Activated T-cell treated with anti-CD3 and anti-CD28 coated beads, Interleukin-2, amount 50 U/mL, for 4 hours (primary cell): ENCODE data around the gene SYNE3. TPM values are rescaled to one million over a fixed set of nuclear protein-coding genes. Genes with fewer than 3 reads are reported as not detected.
A peak's percentile ranks its signal among the peaks of the same experiment; 100 is the strongest.
"Not testable (repeated sequence)": the region's sequence is repeated elsewhere in the genome, so short reads cannot be mapped to it uniquely, and the experiment has no call there.

Experiments used
- ATAC-seq, 2 donors: fragments of 200-7000 bp; cut with Tn5 transposase; one replicate each; pipeline ENCODE4 v1.10.0; 2021
- DNase-seq: peaks from one replicate; pipeline ENCODE4 v3.0.0-alpha.2; 2020
- H3K27me3 Mint-ChIP-seq: one replicate; pipeline ENCODE4 v1.8.0; 2021; ENCODE audit warnings: low read depth, mixed read lengths
- H3K36me3 Mint-ChIP-seq: one replicate; pipeline ENCODE4 v1.8.0; 2022; ENCODE audit warnings: mixed read lengths; ENCODE audit not compliant: insufficient read depth
- H3K4me1 Mint-ChIP-seq: one replicate; pipeline ENCODE4 v1.8.0; 2021; ENCODE audit warnings: low read depth, mixed read lengths
- H3K4me3 Mint-ChIP-seq: one replicate; pipeline ENCODE4 v1.8.0; 2021; ENCODE audit warnings: mild to moderate bottlenecking, moderate library complexity, mixed read lengths
- H3K9me3 Mint-ChIP-seq: one replicate; pipeline ENCODE4 v1.8.0; 2021; ENCODE audit warnings: mixed read lengths
- total RNA-seq, 3 donors: library from RNA; stranded (reverse); gene quantifications; one replicate each; pipeline ENCODE4 v1.2.1, GENCODE V29; 2021

The SYNE3 gene
- total RNA-seq, 3 donors from 2014 or later, result 11.5 to 15.0 (median 12.9) TPM

DNA sequence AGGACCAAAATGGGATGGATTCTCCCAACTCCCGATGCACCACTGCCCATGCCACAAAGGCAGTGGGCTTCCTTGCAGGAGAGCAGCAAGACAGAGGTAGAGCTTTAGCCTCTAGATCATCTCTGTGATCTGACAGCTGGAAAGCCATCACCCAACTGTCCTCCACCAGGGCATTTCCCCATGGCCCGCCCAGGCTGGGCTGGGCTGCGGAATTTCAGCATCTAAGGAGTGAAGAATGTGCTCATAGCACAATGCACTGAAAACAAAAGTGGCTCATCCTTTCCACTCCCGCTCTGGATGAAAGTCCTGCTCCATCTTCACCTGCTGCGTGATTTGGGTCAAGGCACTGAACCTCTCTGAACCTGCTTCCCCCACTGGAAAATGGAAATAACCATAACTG, 5.6 kb downstream of the SYNE3 start:
- Mint-ChIP-seq H3K9me3 (no peaks in the 10 kb centered on the region), H3K4me3 (no peak overlapping the region), H3K4me1 (peaks cover 73% of the 10 kb centered on the region), H3K27me3 (no peaks in the 10 kb centered on the region), H3K36me3 (peaks cover 18% of the 10 kb centered on the region)
- ATAC-seq (no peak), DNase-seq (no peak)

- not testable (repeated sequence) for ATAC-seq, DNase-seq
Measured at GRCh38 chr14:95510344-95510743, 6.1 kb downstream of the SYNE3 start.

GRCh38 chr14:95509495-95509894, 7.0 kb downstream of the SYNE3 start:
- Mint-ChIP-seq H3K4me1 (peaks cover 68% of the 10 kb centered on the region), H3K36me3 (peaks cover 18% of the 10 kb centered on the region), H3K27me3 (no peaks in the 10 kb centered on the region), H3K4me3 (no peak overlapping the region), H3K9me3 (no peaks in the 10 kb centered on the region)
- no peak for DNase-seq
- no peak for ATAC-seq

More at GRCh38 chr14:95510344-95510743, 6.1 kb downstream of the SYNE3 start:
- not testable (repeated sequence) for H3K4me3 Mint-ChIP-seq, H3K27me3 Mint-ChIP-seq, H3K9me3 Mint-ChIP-seq
- peaks cover 70% of the 10 kb centered on the region for H3K4me1 Mint-ChIP-seq
- peaks cover 18% of the 10 kb centered on the region for H3K36me3 Mint-ChIP-seq

GRCh38 chr14:95508377-95508776, 8.1 kb downstream of the SYNE3 start:
- Mint-ChIP-seq H3K9me3 (no peaks in the 10 kb centered on the region), H3K4me1 (peaks cover 69% of the 10 kb centered on the region), H3K4me3 (no peak overlapping the region), H3K27me3 (no peaks in the 10 kb centered on the region), H3K36me3 (peaks cover 18% of the 10 kb centered on the region)
- ATAC-seq (no peak), DNase-seq (no peak)

GRCh38 chr14:95507701-95508103, 8.7 kb downstream of the SYNE3 start:
- Mint-ChIP-seq H3K4me1 (peaks cover 69% of the 10 kb centered on the region), H3K36me3 (peaks cover 15% of the 10 kb centered on the region), H3K27me3 (no peaks in the 10 kb centered on the region), H3K9me3 (no peaks in the 10 kb centered on the region), H3K4me3 (no peak overlapping the region)
- ATAC-seq (no peak), DNase-seq (no peak)

- Mint-ChIP-seq H3K4me3 (no peak overlapping the region), H3K9me3 (no peaks in the 10 kb centered on the region), H3K27me3 (no peaks in the 10 kb centered on the region), H3K4me1 (peaks cover 73% of the 10 kb centered on the region), H3K36me3 (peaks cover 15% of the 10 kb centered on the region)
- DNase-seq (no peak), ATAC-seq (no peak)
Measured at GRCh38 chr14:95507174-95507573, 9.3 kb downstream of the SYNE3 start.

- H3K4me3 Mint-ChIP-seq, result no peak overlapping the region
- DNase-seq (no peak), ATAC-seq (no peak)
- peaks cover 71% of the 10 kb centered on the region for H3K4me1 Mint-ChIP-seq
- H3K9me3 Mint-ChIP-seq, result no peaks in the 10 kb centered on the region
- H3K27me3 Mint-ChIP-seq, result no peaks in the 10 kb centered on the region
- H3K36me3 Mint-ChIP-seq, result peaks cover 20% of the 10 kb centered on the region
Measured at GRCh38 chr14:95505030-95505589, 11.3 kb downstream of the SYNE3 start.

DNA sequence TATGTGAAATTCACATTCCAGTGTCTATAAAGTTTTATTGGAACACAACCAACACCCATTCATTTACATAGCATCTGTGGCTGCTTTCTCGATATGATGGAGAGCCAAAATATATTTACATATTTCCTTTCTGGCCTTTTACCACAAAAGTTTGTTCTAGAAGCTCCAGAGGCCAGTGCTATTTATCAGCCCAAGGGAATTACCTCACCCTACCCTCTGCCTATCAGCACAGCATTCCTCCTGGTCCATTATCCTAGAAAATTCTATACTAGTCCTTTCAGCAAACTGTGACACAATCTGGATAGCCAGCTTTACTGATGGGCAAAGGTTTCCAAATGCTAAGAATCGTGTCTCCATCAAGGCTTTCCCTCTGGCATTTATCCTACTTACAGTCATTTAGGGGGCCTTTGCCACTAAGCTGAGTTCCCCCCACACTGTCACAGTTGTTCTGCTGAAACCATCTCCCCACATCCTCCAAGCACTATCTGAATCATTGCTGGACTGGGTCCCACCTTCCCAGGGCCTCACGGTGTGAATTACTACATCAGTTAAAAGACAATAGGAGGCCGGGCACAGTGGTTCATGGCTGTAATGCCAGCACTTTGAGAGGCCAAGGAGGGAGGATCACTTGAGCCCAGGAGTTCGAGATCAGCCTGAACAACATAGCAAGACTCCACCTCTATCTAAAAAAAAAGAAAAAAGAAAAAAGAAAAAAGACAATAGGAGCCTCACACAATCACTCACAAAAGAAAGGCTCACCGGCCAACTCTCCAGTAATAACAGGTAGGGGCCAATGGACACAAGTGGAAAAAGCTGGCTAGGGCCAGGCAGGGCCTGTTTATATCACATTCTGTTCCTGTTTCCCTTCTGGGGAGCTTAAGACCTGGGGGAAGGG, 12.1 kb downstream of the SYNE3 start:
- Mint-ChIP-seq H3K4me1 (peaks cover 70% of the 10 kb centered on the region), H3K27me3 (no peaks in the 10 kb centered on the region), H3K4me3 (peak overlapping the region; percentile 17), H3K9me3 (no peaks in the 10 kb centered on the region), H3K36me3 (peaks cover 16% of the 10 kb centered on the region)
- no peak for DNase-seq
- peak; percentile 77 to 80 for ATAC-seq

DNA sequence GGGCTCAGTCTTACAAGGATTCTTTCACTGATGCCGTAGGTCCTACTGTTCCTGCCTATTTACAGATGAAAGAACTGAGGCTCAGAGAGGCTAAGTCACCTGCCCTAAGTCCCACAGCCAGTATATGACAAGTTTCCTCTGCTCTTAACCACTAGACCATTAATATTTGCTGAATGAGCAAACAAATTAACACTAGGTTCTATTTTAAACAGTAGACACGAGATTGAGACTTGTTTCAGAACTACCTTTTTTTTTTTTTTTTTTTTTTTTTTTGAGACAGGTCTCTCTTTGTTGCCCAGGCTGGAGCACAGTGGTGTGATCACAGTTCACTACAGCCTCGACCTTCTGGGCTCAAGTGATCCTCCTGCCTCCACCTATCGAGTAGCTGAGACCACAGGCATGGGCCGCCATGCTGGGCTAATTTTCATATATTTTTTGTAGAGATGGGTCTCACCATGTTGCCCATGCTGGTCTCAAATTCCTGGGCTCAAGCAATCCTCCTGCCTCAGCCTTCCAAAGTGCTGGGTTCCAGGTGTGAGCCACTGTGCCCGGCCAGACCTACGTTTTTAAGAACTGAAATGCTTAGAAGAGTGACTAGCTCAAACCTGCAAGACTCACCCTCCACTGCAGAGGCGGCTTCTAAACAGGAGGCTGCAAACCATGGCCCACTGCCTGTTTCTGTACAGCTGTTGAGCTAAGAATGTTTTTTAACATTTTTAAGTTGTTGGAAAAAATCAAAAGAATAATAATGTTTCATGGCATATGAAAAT, 12.9 kb downstream of the SYNE3 start:
- no peak for ATAC-seq
- Mint-ChIP-seq H3K4me1 (peaks cover 70% of the 10 kb centered on the region), H3K27me3 (no peaks in the 10 kb centered on the region), H3K9me3 (no peaks in the 10 kb centered on the region), H3K36me3 (peaks cover 14% of the 10 kb centered on the region), H3K4me3 (no peak overlapping the region)
- DNase-seq, result no peak

- Mint-ChIP-seq H3K4me3 (no peak overlapping the region), H3K36me3 (peaks cover 14% of the 10 kb centered on the region), H3K4me1 (peaks cover 66% of the 10 kb centered on the region), H3K9me3 (no peaks in the 10 kb centered on the region), H3K27me3 (no peaks in the 10 kb centered on the region)
- ATAC-seq (no peak), DNase-seq (no peak)
Measured at GRCh38 chr14:95502381-95502950, 14.0 kb downstream of the SYNE3 start.

- no peak for DNase-seq
- Mint-ChIP-seq H3K36me3 (peaks cover 10% of the 10 kb centered on the region), H3K27me3 (no peaks in the 10 kb centered on the region), H3K4me1 (peaks cover 67% of the 10 kb centered on the region), H3K4me3 (no peak overlapping the region), H3K9me3 (no peaks in the 10 kb centered on the region)
- ATAC-seq, result no peak
Measured at GRCh38 chr14:95500772-95501401, 15.6 kb downstream of the SYNE3 start.

GRCh38 chr14:95500201-95500681, 16.2 kb downstream of the SYNE3 start:
- peaks cover 71% of the 10 kb centered on the region for H3K4me1 Mint-ChIP-seq
- no peak for DNase-seq
- H3K36me3 Mint-ChIP-seq, result peaks cover 10% of the 10 kb centered on the region
- H3K27me3 Mint-ChIP-seq, result no peaks in the 10 kb centered on the region
- H3K9me3 Mint-ChIP-seq, result no peaks in the 10 kb centered on the region
- H3K4me3 Mint-ChIP-seq, result no peak overlapping the region
- no peak for ATAC-seq

GRCh38 chr14:95499354-95499750, 17.1 kb downstream of the SYNE3 start:
- ATAC-seq (peak in 1 of 2 donors; percentile 38), DNase-seq (no peak)
- H3K4me3 Mint-ChIP-seq, result no peak overlapping the region

More at GRCh38 chr14:95499354-95499750, 17.1 kb downstream of the SYNE3 start:
- H3K36me3 Mint-ChIP-seq, result peaks cover 11% of the 10 kb centered on the region
- peaks cover 73% of the 10 kb centered on the region for H3K4me1 Mint-ChIP-seq
- no peaks in the 10 kb centered on the region for H3K9me3 Mint-ChIP-seq
- H3K27me3 Mint-ChIP-seq, result no peaks in the 10 kb centered on the region
